GM12892 (cell line): ENCODE results near the gene RABGEF1.
"Not testable (repeated sequence)": the region's sequence is repeated elsewhere in the genome, so short reads cannot be mapped to it uniquely, and the experiment has no call there.

Experiments
- POLR2A ChIP-seq: IDR thresholded peaks from 2 replicates; pipeline ENCODE4 v1.6.1; 2011; ENCODE audit warnings: low read depth, low read length, control low read depth
- POLR2AphosphoS5 ChIP-seq: IDR thresholded peaks from 2 replicates; pipeline ENCODE4 v1.6.1; 2011; ENCODE audit warnings: low read depth, low read length, control low read depth
- TAF1 ChIP-seq: IDR thresholded peaks from 2 replicates; pipeline ENCODE4 v1.6.1; 2011; ENCODE audit warnings: low read depth, mild to moderate bottlenecking, control low read depth, low read length, borderline replicate concordance

DNA sequence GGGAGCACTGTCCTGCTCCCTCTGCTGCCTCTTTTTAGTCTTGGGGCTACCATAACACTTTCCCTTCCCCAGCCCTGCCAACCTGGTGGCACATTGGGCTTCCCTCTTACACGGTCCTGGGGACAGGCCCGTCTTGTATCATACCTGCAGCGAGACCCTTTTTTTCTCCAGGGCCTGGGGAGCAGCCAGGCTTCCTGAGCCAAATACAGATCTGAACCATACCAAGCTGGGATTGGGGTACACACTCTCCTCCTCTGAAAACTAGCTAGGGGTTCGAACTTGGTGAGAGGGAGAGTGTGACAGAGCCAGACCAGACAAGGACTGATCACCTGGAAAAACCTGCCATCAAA, 105.5 kb downstream of the RABGEF1 start:
- not testable (repeated sequence) for TF ChIP-seq POLR2AphosphoS5, POLR2A, TAF1
